ENCODE results near the gene ADAMTSL5. TPM values are rescaled to one million over a fixed set of nuclear protein-coding genes. Genes with fewer than 3 reads are reported as not detected.
A peak's percentile ranks its signal among the peaks of the same experiment; 100 is the strongest.

ADAMTSL5 gene
- total and polyA plus RNA-seq, 2 of the 13 experiments (the other 11 are each of a cell fraction or from before 2014, with no cell fraction given), result 0.60 to 2.7 TPM

DNA sequence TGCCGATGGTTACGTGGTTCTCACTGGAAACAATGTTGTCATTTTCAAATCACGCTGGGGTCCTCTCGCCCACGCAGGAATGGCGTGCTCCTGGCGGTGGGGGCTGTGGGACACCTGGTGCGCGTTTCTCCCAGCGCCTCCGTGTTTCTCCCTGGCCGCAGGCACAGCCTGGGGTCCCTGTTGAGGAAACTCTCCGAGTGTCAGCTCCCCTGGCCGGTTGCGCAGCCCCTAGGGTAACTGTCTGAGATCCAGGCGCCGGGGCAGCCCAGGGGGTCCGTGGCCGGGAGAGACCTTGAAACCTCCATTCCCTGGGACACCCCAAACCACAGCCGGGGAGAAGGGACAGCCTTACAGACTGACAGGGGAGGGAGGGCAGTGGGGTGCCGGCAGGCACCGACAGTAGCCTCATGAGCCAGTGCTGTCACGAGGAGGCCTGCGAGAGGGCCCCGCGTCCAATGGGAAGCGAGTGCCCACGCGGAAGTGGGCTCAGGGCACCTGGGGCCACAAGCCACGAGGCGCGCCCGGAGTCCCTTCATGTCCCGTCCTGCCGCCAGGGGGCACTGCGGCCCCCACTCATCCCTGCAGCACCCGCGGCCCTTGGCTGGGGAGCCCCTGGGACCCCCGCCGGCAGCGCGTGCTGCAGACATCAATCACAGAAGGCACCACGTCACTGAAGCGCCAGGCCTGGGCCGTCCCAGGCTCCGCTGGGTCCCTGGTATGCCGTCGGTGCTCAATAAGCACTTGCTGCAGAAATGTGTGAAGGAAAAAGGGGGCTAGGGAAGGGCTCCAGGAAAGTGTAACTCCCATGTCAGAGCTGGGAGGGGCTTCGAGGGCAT, 9.5 kb downstream of the ADAMTSL5 start (continued):
- TF ChIP-seq, protein P1, sequence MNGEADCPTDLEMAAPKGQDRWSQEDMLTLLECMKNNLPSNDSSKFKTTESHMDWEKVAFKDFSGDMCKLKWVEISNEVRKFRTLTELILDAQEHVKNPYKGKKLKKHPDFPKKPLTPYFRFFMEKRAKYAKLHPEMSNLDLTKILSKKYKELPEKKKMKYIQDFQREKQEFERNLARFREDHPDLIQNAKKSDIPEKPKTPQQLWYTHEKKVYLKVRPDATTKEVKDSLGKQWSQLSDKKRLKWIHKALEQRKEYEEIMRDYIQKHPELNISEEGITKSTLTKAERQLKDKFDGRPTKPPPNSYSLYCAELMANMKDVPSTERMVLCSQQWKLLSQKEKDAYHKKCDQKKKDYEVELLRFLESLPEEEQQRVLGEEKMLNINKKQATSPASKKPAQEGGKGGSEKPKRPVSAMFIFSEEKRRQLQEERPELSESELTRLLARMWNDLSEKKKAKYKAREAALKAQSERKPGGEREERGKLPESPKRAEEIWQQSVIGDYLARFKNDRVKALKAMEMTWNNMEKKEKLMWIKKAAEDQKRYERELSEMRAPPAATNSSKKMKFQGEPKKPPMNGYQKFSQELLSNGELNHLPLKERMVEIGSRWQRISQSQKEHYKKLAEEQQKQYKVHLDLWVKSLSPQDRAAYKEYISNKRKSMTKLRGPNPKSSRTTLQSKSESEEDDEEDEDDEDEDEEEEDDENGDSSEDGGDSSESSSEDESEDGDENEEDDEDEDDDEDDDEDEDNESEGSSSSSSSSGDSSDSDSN (CRISPR knock-in tag; IDR thresholded peaks at IDR 0.05), result no peak
- no peak for TF ChIP-seq RELA (CRISPR knock-in tag; IDR thresholded peaks at IDR 0.05)
- TF ChIP-seq ZNF451 (CRISPR knock-in tag; IDR thresholded peaks at IDR 0.05), result no peak
- TF ChIP-seq PITX1 (CRISPR knock-in tag; IDR thresholded peaks at IDR 0.05), result no peak
- no peak for TF ChIP-seq PAF1 (CRISPR knock-in tag; IDR thresholded peaks at IDR 0.05)
- TF ChIP-seq ZNF264 (CRISPR knock-in tag; IDR thresholded peaks at IDR 0.05), result no peak
- no peak for TF ChIP-seq ZNF83 (CRISPR knock-in tag; IDR thresholded peaks at IDR 0.05; ENCODE audit: borderline replicate concordance)
- TF ChIP-seq, protein P2, sequence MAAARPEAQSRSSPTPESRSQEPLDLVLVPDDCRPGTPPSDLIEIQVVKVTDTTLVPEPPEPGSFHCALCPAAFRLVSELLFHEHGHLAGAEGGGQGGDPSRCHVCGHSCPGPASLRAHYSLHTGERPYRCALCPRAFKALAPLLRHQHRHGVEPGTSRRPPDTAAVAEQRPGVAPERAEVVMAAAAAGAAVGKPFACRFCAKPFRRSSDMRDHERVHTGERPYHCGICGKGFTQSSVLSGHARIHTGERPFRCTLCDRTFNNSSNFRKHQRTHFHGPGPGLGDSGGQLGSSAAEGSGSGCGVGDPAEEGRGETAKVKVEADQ (CRISPR knock-in tag; IDR thresholded peaks at IDR 0.05; ENCODE audit: borderline replicate concordance), result no peak
- no peak for TF ChIP-seq SIN3B (IDR thresholded peaks at IDR 0.05; ENCODE audit: low read length)
- TF ChIP-seq ZNF547 (CRISPR knock-in tag; IDR thresholded peaks at IDR 0.05), result no peak; the same call in 1 of the 2 replicates
- TF ChIP-seq HOXA7 (CRISPR knock-in tag; IDR thresholded peaks at IDR 0.05), result no peak
- peak; percentile 16; the same call in 1 of the 2 replicates for TF ChIP-seq NCOA2 (CRISPR knock-in tag; IDR thresholded peaks at IDR 0.05)
- TF ChIP-seq, protein P3, sequence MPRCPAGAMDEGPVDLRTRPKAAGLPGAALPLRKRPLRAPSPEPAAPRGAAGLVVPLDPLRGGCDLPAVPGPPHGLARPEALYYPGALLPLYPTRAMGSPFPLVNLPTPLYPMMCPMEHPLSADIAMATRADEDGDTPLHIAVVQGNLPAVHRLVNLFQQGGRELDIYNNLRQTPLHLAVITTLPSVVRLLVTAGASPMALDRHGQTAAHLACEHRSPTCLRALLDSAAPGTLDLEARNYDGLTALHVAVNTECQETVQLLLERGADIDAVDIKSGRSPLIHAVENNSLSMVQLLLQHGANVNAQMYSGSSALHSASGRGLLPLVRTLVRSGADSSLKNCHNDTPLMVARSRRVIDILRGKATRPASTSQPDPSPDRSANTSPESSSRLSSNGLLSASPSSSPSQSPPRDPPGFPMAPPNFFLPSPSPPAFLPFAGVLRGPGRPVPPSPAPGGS (CRISPR knock-in tag; IDR thresholded peaks at IDR 0.05), result no peak
- no peak for TF ChIP-seq ZNF607 (CRISPR knock-in tag; IDR thresholded peaks at IDR 0.05; ENCODE audit: borderline replicate concordance)
- no peak for TF ChIP-seq TAF15 (IDR thresholded peaks at IDR 0.05; ENCODE audit: low read depth, low read length, poor library complexity, severe bottlenecking)
- TF ChIP-seq ZNF3 (CRISPR knock-in tag; IDR thresholded peaks at IDR 0.05), result no peak
- TF ChIP-seq XRCC5 (optimal IDR thresholded peaks at IDR 0.05; ENCODE audit: low read length), result peak; percentile 45
- no peak for TF ChIP-seq ZNF446 (CRISPR knock-in tag; IDR thresholded peaks at IDR 0.05)
- TF ChIP-seq, protein P4, sequence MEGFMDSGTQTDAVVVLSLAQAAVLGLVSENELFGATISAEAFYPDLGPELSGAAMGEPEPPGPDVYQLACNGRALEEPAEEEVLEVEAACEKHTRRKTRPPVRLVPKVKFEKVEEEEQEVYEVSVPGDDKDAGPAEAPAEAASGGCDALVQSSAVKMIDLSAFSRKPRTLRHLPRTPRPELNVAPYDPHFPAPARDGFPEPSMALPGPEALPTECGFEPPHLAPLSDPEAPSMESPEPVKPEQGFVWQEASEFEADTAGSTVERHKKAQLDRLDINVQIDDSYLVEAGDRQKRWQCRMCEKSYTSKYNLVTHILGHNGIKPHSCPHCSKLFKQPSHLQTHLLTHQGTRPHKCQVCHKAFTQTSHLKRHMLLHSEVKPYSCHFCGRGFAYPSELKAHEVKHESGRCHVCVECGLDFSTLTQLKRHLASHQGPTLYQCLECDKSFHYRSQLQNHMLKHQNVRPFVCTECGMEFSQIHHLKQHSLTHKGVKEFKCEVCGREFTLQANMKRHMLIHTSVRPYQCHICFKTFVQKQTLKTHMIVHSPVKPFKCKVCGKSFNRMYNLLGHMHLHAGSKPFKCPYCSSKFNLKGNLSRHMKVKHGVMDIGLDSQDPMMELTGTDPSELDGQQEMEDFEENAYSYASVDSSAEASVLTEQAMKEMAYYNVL (CRISPR knock-in tag; IDR thresholded peaks at IDR 0.05; ENCODE audit: borderline replicate concordance), result no peak
- 0 out of 2 replicates have a peak, but pooled peaks have one; percentile 20 for TF ChIP-seq KDM5B (CRISPR knock-in tag; IDR thresholded peaks at IDR 0.05; ENCODE audit: borderline replicate concordance)
- TF ChIP-seq KLF15 (CRISPR knock-in tag; IDR thresholded peaks at IDR 0.05; ENCODE audit: borderline replicate concordance), result no peak
- TF ChIP-seq ZNF720 (CRISPR knock-in tag; IDR thresholded peaks at IDR 0.05), result no peak

Data from HepG2 (cell line).